Stomach smooth muscle (tissue), 2 donors: ENCODE data around the gene TANC2.

ENCODE experiments used
- H3K27ac ChIP-seq: one replicate; pipeline ENCODE4 v1.7.0; 2013; ENCODE audit warnings: mild to moderate bottlenecking, low read length, inconsistent platforms
- H3K27me3 ChIP-seq, 2 donors: one replicate each; pipeline ENCODE4 v1.7.0; 2013; ENCODE audit warnings: low read length in 2 of 2; ENCODE audit not compliant: insufficient read depth in 2 of 2, control insufficient read depth in 1 of 2
- H3K36me3 ChIP-seq, 2 donors: one replicate each; pipeline ENCODE4 v1.7.0; 2013; ENCODE audit warnings: low read length in 2 of 2; ENCODE audit not compliant: control insufficient read depth in 2 of 2, insufficient read depth in 2 of 2
- H3K4me1 ChIP-seq: one replicate; pipeline ENCODE4 v1.7.0; 2013; ENCODE audit warnings: low read length; ENCODE audit not compliant: control insufficient read depth, insufficient read depth
- H3K4me3 ChIP-seq, 2 donors: one replicate each; pipeline ENCODE4 v1.7.0; 2013; ENCODE audit warnings: low read length in 2 of 2
- H3K9ac ChIP-seq, 2 donors: one replicate each; pipeline ENCODE4 v1.7.0; 2013; ENCODE audit warnings: low read length in 2 of 2, mild to moderate bottlenecking in 1 of 2
- H3K9me3 ChIP-seq, 2 donors: one replicate each; pipeline ENCODE4 v1.7.0; 2013; ENCODE audit warnings: low read length in 2 of 2; ENCODE audit not compliant: control insufficient read depth in 2 of 2
- donor health status: healthy.
- donor health status: Pancreatic carcinoma.

TANC2 gene

GRCh38 chr17:62965686-62966425 is at the start of gene TANC2:
Gene TANC2 (plus strand): TSS chr17:62966235. CDS start chr17:63009560, 43,325 bp downstream.
- H3K9me3 ChIP-seq, result no peaks in the 10 kb centered on the region
- H3K27me3 ChIP-seq, result no peaks in the 10 kb centered on the region

GRCh38 chr17:62916684-62917571 is 49.1 kb upstream of the TANC2 start:
- Histone ChIP-seq H3K4me1 (no peaks in the 10 kb centered on the region), H3K27ac (no peak overlapping the region), H3K36me3 (no peaks in the 10 kb centered on the region), H3K27me3 (no peaks in the 10 kb centered on the region), H3K4me3 (no peak overlapping the region), H3K9me3 (no peaks in the 10 kb centered on the region), H3K9ac (no peak overlapping the region)

More at GRCh38 chr17:62965686-62966425, at the start of gene TANC2:
- Histone ChIP-seq H3K4me3 (peak within 1 kb of the TSS; percentile 57 to 83), H3K36me3 (no peaks in the 10 kb centered on the region), H3K4me1 (peaks cover 5% of the 10 kb centered on the region), H3K9ac (peak within 1 kb of the TSS; percentile 69 to 74), H3K27ac (peak within 1 kb of the TSS; percentile 66)

DNA sequence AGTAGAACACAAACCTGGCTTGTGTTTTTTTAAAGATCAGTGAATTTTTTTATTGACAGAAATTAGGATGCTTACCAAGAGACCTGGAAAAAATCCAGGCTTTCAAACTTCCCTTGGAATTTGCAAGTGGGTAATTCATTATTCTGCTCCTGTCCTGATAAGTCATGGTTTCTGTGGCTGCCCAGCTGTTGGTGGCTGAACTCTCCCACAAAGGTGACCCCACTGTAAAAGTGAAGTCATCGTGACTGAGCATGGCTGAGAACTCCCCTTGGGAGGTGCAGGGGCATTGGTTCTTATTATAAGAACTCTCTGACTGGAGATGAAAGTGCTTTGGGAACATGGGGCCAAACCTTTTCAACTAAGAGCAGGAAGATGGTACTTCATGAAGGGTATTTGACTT is 46.6 kb upstream of the TANC2 start:
- Histone ChIP-seq H3K9me3 (no peaks in the 10 kb centered on the region), H3K4me1 (no peaks in the 10 kb centered on the region), H3K27ac (no peak overlapping the region), H3K36me3 (no peaks in the 10 kb centered on the region), H3K4me3 (no peak overlapping the region), H3K27me3 (no peaks in the 10 kb centered on the region), H3K9ac (no peak overlapping the region)

- Histone ChIP-seq H3K4me3 (no peak overlapping the region), H3K36me3 (no peaks in the 10 kb centered on the region), H3K4me1 (no peaks in the 10 kb centered on the region), H3K27ac (no peak overlapping the region), H3K27me3 (no peaks in the 10 kb centered on the region), H3K9me3 (no peaks in the 10 kb centered on the region), H3K9ac (no peak overlapping the region)
Measured at GRCh38 chr17:62920300-62920699, 45.7 kb upstream of the TANC2 start.

- Histone ChIP-seq H3K4me3 (no peak overlapping the region), H3K4me1 (no peaks in the 10 kb centered on the region), H3K9me3 (no peaks in the 10 kb centered on the region), H3K36me3 (no peaks in the 10 kb centered on the region), H3K9ac (no peak overlapping the region), H3K27me3 (no peaks in the 10 kb centered on the region), H3K27ac (no peak overlapping the region)
Measured at GRCh38 chr17:62921817-62922216, 44.2 kb upstream of the TANC2 start.

DNA sequence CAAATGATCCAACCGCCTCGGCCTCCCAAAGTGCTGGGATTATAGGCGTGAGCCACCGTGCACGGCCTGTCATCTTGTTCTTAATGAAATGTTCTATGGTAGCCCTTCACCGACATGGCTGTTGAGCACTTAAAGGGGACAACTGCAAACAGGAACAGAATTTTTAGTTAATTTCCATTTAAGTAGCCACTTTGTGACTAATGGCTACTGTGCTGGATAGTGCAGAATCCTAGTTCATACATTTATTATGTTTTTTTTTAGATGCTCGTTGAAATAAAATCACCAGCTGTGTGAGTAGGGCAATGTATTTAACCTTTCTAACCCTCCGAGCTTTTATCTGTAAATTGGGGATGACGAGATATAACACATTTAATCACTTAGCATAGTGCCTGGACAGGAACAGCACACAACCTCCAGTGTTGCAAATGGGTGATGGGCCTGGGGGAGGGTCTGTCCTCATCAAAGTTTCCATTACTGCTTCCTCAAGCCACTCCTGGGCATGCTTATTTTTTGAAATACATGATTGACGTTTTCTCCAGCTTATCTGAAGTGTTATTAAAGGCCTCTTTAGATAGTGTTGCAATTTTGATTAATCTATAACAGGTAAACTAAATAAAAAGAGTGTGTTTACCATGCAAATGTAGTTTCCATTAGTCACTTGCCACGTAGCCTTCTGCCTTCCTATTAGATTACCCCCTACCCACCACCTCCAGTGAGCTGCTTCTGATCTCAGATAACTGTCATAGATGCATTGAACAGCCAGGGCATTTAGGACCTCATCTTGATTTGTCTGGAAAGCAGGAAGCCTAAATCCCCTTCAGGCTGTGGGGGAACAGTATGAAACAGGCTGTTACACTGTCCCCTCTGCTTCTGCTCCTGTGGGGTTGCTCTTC is 42.5 kb upstream of the TANC2 start:
- H3K4me1 ChIP-seq, result no peaks in the 10 kb centered on the region
- no peaks in the 10 kb centered on the region for H3K36me3 ChIP-seq
- no peaks in the 10 kb centered on the region for H3K9me3 ChIP-seq
- no peak overlapping the region for H3K4me3 ChIP-seq
- no peak overlapping the region for H3K27ac ChIP-seq
- H3K9ac ChIP-seq, result no peak overlapping the region
- H3K27me3 ChIP-seq, result no peaks in the 10 kb centered on the region

- Histone ChIP-seq H3K9ac (no peak overlapping the region), H3K36me3 (no peaks in the 10 kb centered on the region), H3K27me3 (no peaks in the 10 kb centered on the region), H3K4me1 (no peaks in the 10 kb centered on the region), H3K27ac (no peak overlapping the region), H3K9me3 (no peaks in the 10 kb centered on the region), H3K4me3 (no peak overlapping the region)
Measured at GRCh38 chr17:62925267-62925836, 40.7 kb upstream of the TANC2 start.

DNA sequence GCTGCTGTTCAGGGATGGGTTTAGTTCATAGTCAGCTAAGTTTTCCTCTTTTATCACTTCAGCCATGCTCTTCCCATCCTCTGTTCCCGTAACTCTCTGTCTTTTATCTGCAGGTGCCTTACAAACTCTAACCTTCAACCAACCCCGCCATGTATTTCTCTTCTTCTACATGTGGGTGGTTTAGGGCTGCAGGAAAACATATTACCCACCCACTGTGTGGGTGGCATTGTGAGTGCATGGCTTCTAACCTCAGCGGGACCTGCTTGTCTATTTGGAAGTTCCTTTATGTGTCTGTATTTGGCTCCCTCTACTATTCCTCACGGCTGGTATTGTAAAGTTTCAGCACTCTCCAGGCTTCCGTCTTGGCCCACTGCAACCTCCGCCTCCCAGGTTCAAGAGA is 39.0 kb upstream of the TANC2 start:
- Histone ChIP-seq H3K9me3 (no peaks in the 10 kb centered on the region), H3K36me3 (no peaks in the 10 kb centered on the region), H3K4me1 (no peaks in the 10 kb centered on the region), H3K4me3 (no peak overlapping the region), H3K27ac (no peak overlapping the region), H3K9ac (no peak overlapping the region), H3K27me3 (no peaks in the 10 kb centered on the region)

- Histone ChIP-seq H3K9me3 (no peaks in the 10 kb centered on the region), H3K4me3 (no peak overlapping the region), H3K36me3 (no peaks in the 10 kb centered on the region), H3K27ac (no peak overlapping the region), H3K4me1 (no peaks in the 10 kb centered on the region), H3K27me3 (peaks cover 5 to 10% of the 10 kb centered on the region in 2 donors), H3K9ac (no peak overlapping the region)
Measured at GRCh38 chr17:62929320-62929719, 36.7 kb upstream of the TANC2 start.

- H3K9ac ChIP-seq, result no peak overlapping the region
- no peak overlapping the region for H3K4me3 ChIP-seq
- no peak overlapping the region for H3K27ac ChIP-seq
- no peaks in the 10 kb centered on the region for H3K36me3 ChIP-seq
- H3K4me1 ChIP-seq, result no peaks in the 10 kb centered on the region
- H3K27me3 ChIP-seq, result peaks cover 5 to 10% of the 10 kb centered on the region in 2 donors
- no peaks in the 10 kb centered on the region for H3K9me3 ChIP-seq
Measured at GRCh38 chr17:62931101-62931500, 34.9 kb upstream of the TANC2 start.
